H9 (cell line): ENCODE results near the gene IL12A. TPM values are rescaled to one million over a fixed set of nuclear protein-coding genes. Genes with fewer than 3 reads are reported as not detected.

Experiments
- DNase-seq: peaks from one replicate; pipeline ENCODE4 v3.0.0-alpha.2; 2017
- H2AFZ ChIP-seq: one replicate; pipeline ENCODE4 v1.6.1; 2013; ENCODE audit warnings: mild to moderate bottlenecking, low read length, control low read depth, moderate library complexity
- H2AK5ac ChIP-seq: 2 replicates; pipeline ENCODE4 v1.6.1; 2013; ENCODE audit warnings: low read length, control low read depth, mixed read lengths; ENCODE audit not compliant: insufficient read length
- H2BK120ac ChIP-seq: one replicate; pipeline ENCODE4 v1.6.1; 2013; ENCODE audit warnings: low read depth, mild to moderate bottlenecking, low read length, control low read depth, inconsistent platforms; ENCODE audit not compliant: poor library complexity, severe bottlenecking
- H2BK12ac ChIP-seq: 2 replicates; pipeline ENCODE4 v1.6.1; 2013; ENCODE audit warnings: low read length, control low read depth, mixed read lengths, low read depth; ENCODE audit not compliant: insufficient read length
- H2BK15ac ChIP-seq: 2 replicates; pipeline ENCODE4 v1.6.1; 2013; ENCODE audit warnings: low read depth, low read length, control low read depth
- H2BK20ac ChIP-seq: one replicate; pipeline ENCODE4 v1.6.1; 2013; ENCODE audit warnings: low read depth, mild to moderate bottlenecking, low read length, control low read depth, inconsistent platforms; ENCODE audit not compliant: poor library complexity, severe bottlenecking
- H2BK5ac ChIP-seq: 2 replicates; pipeline ENCODE4 v1.6.1; 2013; ENCODE audit warnings: low read length, control low read depth, mixed read lengths; ENCODE audit not compliant: insufficient read length
- H3K14ac ChIP-seq: 2 replicates; pipeline ENCODE4 v1.6.1; 2013; ENCODE audit warnings: low read length, control low read depth; ENCODE audit not compliant: insufficient read depth
- H3K18ac ChIP-seq: 2 replicates; pipeline ENCODE4 v1.6.1; 2013; ENCODE audit warnings: low read depth, mild to moderate bottlenecking, mixed read lengths, low read length, control low read depth; ENCODE audit not compliant: insufficient read length
- H3K23ac ChIP-seq: 2 replicates; pipeline ENCODE4 v1.6.1; 2013; ENCODE audit warnings: low read length, control low read depth, mixed read lengths, low read depth; ENCODE audit not compliant: insufficient read length
- H3K23me2 ChIP-seq: 2 replicates; pipeline ENCODE4 v1.6.1; 2013; ENCODE audit warnings: low read depth, mild to moderate bottlenecking, mixed read lengths, low read length, control low read depth; ENCODE audit not compliant: insufficient read length, poor library complexity, severe bottlenecking
- H3K27ac ChIP-seq: 2 replicates; pipeline ENCODE4 v1.5.1; 2013; ENCODE audit warnings: low read length, control low read depth, mixed read lengths, low read depth; ENCODE audit not compliant: insufficient read length
- H3K27me3 ChIP-seq: 2 replicates; pipeline ENCODE4 v1.6.1; 2013; ENCODE audit warnings: low read length, control low read depth, inconsistent platforms; ENCODE audit not compliant: insufficient read depth
- H3K4ac ChIP-seq: 2 replicates; pipeline ENCODE4 v1.6.1; 2013; ENCODE audit warnings: low read depth, mild to moderate bottlenecking, control low read depth, inconsistent platforms, low read length, moderate library complexity
- H3K4me1 ChIP-seq: 2 replicates; pipeline ENCODE4 v1.6.1; 2013; ENCODE audit warnings: low read length, control low read depth, inconsistent platforms; ENCODE audit not compliant: insufficient read depth
- H3K4me2 ChIP-seq: 2 replicates; pipeline ENCODE4 v1.6.1; 2013; ENCODE audit warnings: low read length, control low read depth, mixed read lengths; ENCODE audit not compliant: insufficient read length, insufficient read depth
- H3K56ac ChIP-seq: 2 replicates; pipeline ENCODE4 v1.6.1; 2013; ENCODE audit warnings: low read depth, mild to moderate bottlenecking, mixed read lengths, low read length, control low read depth; ENCODE audit not compliant: insufficient read length
- H3K79me1 ChIP-seq: 2 replicates; pipeline ENCODE4 v1.6.1; 2013; ENCODE audit warnings: low read depth, mild to moderate bottlenecking, moderate library complexity, low read length, control low read depth, inconsistent platforms; ENCODE audit not compliant: insufficient read depth, poor library complexity, severe bottlenecking
- H3K79me2 ChIP-seq: 2 replicates; pipeline ENCODE4 v1.6.1; 2013; ENCODE audit warnings: low read length, control low read depth, inconsistent platforms; ENCODE audit not compliant: insufficient read depth
- H3K9ac ChIP-seq: 2 replicates; pipeline ENCODE4 v1.6.1; 2013; ENCODE audit warnings: low read length, control low read depth, mixed read lengths; ENCODE audit not compliant: insufficient read length; ENCODE audit errors: extremely low read depth
- H3K9me3 ChIP-seq: one replicate; pipeline ENCODE4 v1.6.1; 2013; ENCODE audit warnings: low read depth, low read length, inconsistent platforms; ENCODE audit not compliant: control insufficient read depth
- H3T11ph ChIP-seq: one replicate; pipeline ENCODE4 v1.6.1; 2013; ENCODE audit warnings: mild to moderate bottlenecking, low read length, control low read depth, inconsistent platforms
- H4K20me1 ChIP-seq: one replicate; pipeline ENCODE4 v1.6.1; 2013; ENCODE audit not compliant: control insufficient read depth, insufficient read length, insufficient read depth
- H4K5ac ChIP-seq: 2 replicates; pipeline ENCODE4 v1.6.1; 2013; ENCODE audit warnings: low read depth, mild to moderate bottlenecking, mixed read lengths, low read length, control low read depth; ENCODE audit not compliant: insufficient read length
- H4K8ac ChIP-seq: replicated peaks from 2 replicates; pipeline ENCODE4 v1.6.1; 2013; ENCODE audit warnings: low read length, control low read depth, mixed read lengths, low read depth; ENCODE audit not compliant: insufficient read length
- H4K91ac ChIP-seq: 2 replicates; pipeline ENCODE4 v1.6.1; 2013; ENCODE audit warnings: low read depth, mild to moderate bottlenecking, moderate library complexity, mixed read lengths, low read length, control low read depth; ENCODE audit not compliant: insufficient read length
- H3K27ac Mint-ChIP-seq, 3 experiments: 2 replicates in 2 of 3; 3 replicates in 1 of 3; pipeline ENCODE4 v1.8.0; 2020 to 2021; ENCODE audit warnings: mixed read lengths in 3 of 3, mild to moderate bottlenecking in 1 of 3, moderate library complexity in 1 of 3
- H3K27me3 Mint-ChIP-seq: 2 replicates; pipeline ENCODE4 v1.8.0; 2021; ENCODE audit warnings: low read depth, mild to moderate bottlenecking, moderate library complexity, mixed read lengths
- H3K36me3 Mint-ChIP-seq, 3 experiments: 2 replicates in 2 of 3; 3 replicates in 1 of 3; pipeline ENCODE4 v1.8.0; 2020 to 2021; ENCODE audit warnings: low read depth in 3 of 3, mixed read lengths in 3 of 3; ENCODE audit not compliant: insufficient read depth in 1 of 3
- H3K4me1 Mint-ChIP-seq, 2 experiments: 2 replicates each; pipeline ENCODE4 v1.8.0; 2020; ENCODE audit warnings: mixed read lengths in 2 of 2
- H3K4me3 Mint-ChIP-seq, 2 experiments: 2 replicates in 1 of 2; 3 replicates in 1 of 2; pipeline ENCODE4 v1.8.0; 2020 to 2021; ENCODE audit warnings: mild to moderate bottlenecking in 2 of 2, mixed read lengths in 2 of 2, moderate library complexity in 1 of 2
- H3K9me3 Mint-ChIP-seq, 2 experiments: 2 replicates in 1 of 2; 3 replicates in 1 of 2; pipeline ENCODE4 v1.8.0; 2020; ENCODE audit warnings: mild to moderate bottlenecking in 2 of 2, mixed read lengths in 2 of 2, moderate library complexity in 1 of 2
- CTCF ChIP-seq: fragments of 200-600 bp; sonication (generic); conservative IDR thresholded peaks from 3 replicates; pipeline ENCODE4 v1.8.0; 2021; ENCODE audit warnings: antibody characterized with exemption, mild to moderate bottlenecking
- WGBS: extraction: QIAGEN DNeasy Blood & Tissue Kit; methylation state at CpG from one replicate; pipeline ENCODE4 v1.1.7; 2013; ENCODE audit warnings: missing lambda C conversion rate, low lambda C conversion rate, mixed read lengths; ENCODE audit not compliant: insufficient read length; ENCODE audit errors: extremely low coverage; 5-methylcytosine and 5-hydroxymethylcytosine counted together
- total RNA-seq: library from RNA; stranded (reverse); gene quantifications from 2 replicates; pipeline ENCODE4 v1.2.1, GENCODE V29; 2021

The IL12A gene
- total RNA-seq, 1 experiment from 2014 or later: 0.50 TPM

GRCh38 chr3:159992589-159992988, 4.0 kb downstream of the IL12A start:
- Histone ChIP-seq H3K79me2 (no peaks in the 10 kb centered on the region), H3K18ac (no peak overlapping the region), H3K4me2 (no peak overlapping the region), H3K23me2 (peaks cover 4% of the 10 kb centered on the region), H2BK15ac (no peak overlapping the region), H4K91ac (no peak overlapping the region), H3K4me1 (peaks cover 6% of the 10 kb centered on the region; the same call in 1 of the 2 replicates), H2BK12ac (no peak overlapping the region), H3K14ac (no peak overlapping the region), H2BK120ac (no peak overlapping the region), H3K27me3 (no peaks in the 10 kb centered on the region; the same call in 1 of the 2 replicates), H3K4ac (no peak overlapping the region), H3T11ph (no peak overlapping the region), H3K79me1 (no peaks in the 10 kb centered on the region), H3K23ac (no peak overlapping the region), H4K8ac (no peak overlapping the region), H2BK20ac (no peak overlapping the region), H2AK5ac (no peak overlapping the region), H4K5ac (no peak overlapping the region), H3K56ac (no peak overlapping the region), H2BK5ac (no peak overlapping the region), H3K9ac (no peak overlapping the region), H3K27ac (no peak overlapping the region), H3K9me3 (no peaks in the 10 kb centered on the region), H4K20me1 (no peaks in the 10 kb centered on the region), H2AFZ (no peak overlapping the region)
- peaks cover 19 to 27% of the 10 kb centered on the region in 2 experiments for H3K4me1 Mint-ChIP-seq
- peaks cover 30% of the 10 kb centered on the region for H3K27me3 Mint-ChIP-seq
- peaks cover 9% of the 10 kb centered on the region in 2 experiments; a peak in 3 of 5 replicates for H3K9me3 Mint-ChIP-seq
- H3K36me3 Mint-ChIP-seq: peaks cover 10 to 16% (median 13%) of the 10 kb centered on the region in 3 experiments
- DNase-seq: no peak
- H3K27ac Mint-ChIP-seq: no peak overlapping the region
- no CpG with 5 or more reads among the region's 1 CpG for WGBS
- no peak overlapping the region for H3K4me3 Mint-ChIP-seq
- no peak for TF ChIP-seq CTCF
